ENCODE measurements around the gene MACROD1.

- TF ChIP-seq CTCF (optimal IDR thresholded peaks at IDR 0.05 in 1 of 3, IDR thresholded peaks at IDR 0.05 in 1 of 3, conservative IDR thresholded peaks at IDR 0.05 in 1 of 3; ENCODE audit: extremely low read depth in 1 of 3, insufficient read depth in 2 of 3, low read length in 3 of 3) (no peak), EZH2 (IDR thresholded peaks at IDR 0.05; ENCODE audit: low read length) (no peak)
Observed at GRCh38 chr11:64031001-64031400, 134.9 kb downstream of the MACROD1 start.

All from keratinocyte (primary cell).